ENCODE results near the gene SCNN1A.

GRCh38 chr12:6337958-6338433 is 37.4 kb downstream of the SCNN1A start:
- TF ChIP-seq, protein P1, sequence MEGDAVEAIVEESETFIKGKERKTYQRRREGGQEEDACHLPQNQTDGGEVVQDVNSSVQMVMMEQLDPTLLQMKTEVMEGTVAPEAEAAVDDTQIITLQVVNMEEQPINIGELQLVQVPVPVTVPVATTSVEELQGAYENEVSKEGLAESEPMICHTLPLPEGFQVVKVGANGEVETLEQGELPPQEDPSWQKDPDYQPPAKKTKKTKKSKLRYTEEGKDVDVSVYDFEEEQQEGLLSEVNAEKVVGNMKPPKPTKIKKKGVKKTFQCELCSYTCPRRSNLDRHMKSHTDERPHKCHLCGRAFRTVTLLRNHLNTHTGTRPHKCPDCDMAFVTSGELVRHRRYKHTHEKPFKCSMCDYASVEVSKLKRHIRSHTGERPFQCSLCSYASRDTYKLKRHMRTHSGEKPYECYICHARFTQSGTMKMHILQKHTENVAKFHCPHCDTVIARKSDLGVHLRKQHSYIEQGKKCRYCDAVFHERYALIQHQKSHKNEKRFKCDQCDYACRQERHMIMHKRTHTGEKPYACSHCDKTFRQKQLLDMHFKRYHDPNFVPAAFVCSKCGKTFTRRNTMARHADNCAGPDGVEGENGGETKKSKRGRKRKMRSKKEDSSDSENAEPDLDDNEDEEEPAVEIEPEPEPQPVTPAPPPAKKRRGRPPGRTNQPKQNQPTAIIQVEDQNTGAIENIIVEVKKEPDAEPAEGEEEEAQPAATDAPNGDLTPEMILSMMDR (IDR thresholded peaks at IDR 0.05), result no peak
- no peak for TF ChIP-seq POLR2A (IDR thresholded peaks at IDR 0.05)
